GM23338 (cell line): ENCODE data around the gene SYT2.

Source experiments
- CREB1 ChIP-seq: fragments of 250-450 bp; sonication (Bioruptor Pico); IDR thresholded peaks from 2 replicates; pipeline ENCODE4 v1.5.0; 2020; ENCODE audit warnings: low read depth, mild to moderate bottlenecking, moderate library complexity
- CTCF ChIP-seq, 2 experiments: fragments of 200-600 bp in 1 of 2; sonication (generic) in 1 of 2; conservative IDR thresholded peaks; 2 replicates each; pipeline versions ENCODE4 v1.5.1 to v1.6.1; 2016 to 2017; ENCODE audit warnings: antibody characterized with exemption in 2 of 2, low read depth in 2 of 2, mild to moderate bottlenecking in 2 of 2, moderate library complexity in 1 of 2
- EZH2phosphoT487 ChIP-seq: fragments of 200-600 bp; sonication (generic); IDR thresholded peaks from one replicate; pipeline ENCODE4 v1.8.1; 2018; ENCODE audit warnings: antibody characterized with exemption; ENCODE audit not compliant: unreplicated experiment
- JUNB ChIP-seq: IDR thresholded peaks from one replicate; pipeline ENCODE4 v1.6.1; 2016; ENCODE audit warnings: antibody characterized with exemption; ENCODE audit not compliant: unreplicated experiment
- POLR2AphosphoS5 ChIP-seq: IDR thresholded peaks from 2 replicates; pipeline ENCODE4 v1.6.1; 2016; ENCODE audit warnings: antibody characterized with exemption, low read depth

DNA sequence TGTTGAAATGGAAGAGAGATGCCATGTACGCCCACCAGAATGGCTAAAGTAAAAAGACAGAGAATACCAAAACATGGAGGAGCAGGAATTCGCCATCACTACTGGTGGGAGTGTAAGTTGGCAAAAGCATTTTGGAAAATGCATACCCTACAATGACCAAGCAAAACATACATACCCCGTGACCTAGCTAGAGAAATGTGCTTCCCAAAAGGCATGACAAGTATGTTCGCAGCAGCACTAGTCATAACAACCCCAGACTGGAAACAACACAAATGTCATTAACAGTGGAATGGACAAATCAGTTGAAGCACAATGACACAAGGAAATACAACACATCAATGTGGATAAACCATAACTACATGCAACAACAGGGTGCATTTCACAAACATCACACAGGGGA lies 27.2 kb downstream of the SYT2 start:
- no peak for TF ChIP-seq CTCF (conservative IDR thresholded peaks at IDR 0.05; ENCODE audit: low read depth in 2 of 2)
- no peak for TF ChIP-seq EZH2phosphoT487
- no peak for TF ChIP-seq POLR2AphosphoS5
- TF ChIP-seq CREB1 (CRISPR knock-in tag) = no peak
- TF ChIP-seq JUNB = no peak
